Putamen (tissue), 1 donor: Measurements from ENCODE around the gene OR4K13.

Experiments used
- DNase-seq: peaks from one replicate; pipeline ENCODE4 v3.0.0-alpha.2; 2016; ENCODE audit warnings: low spot score

Gene OR4K13, protein sequence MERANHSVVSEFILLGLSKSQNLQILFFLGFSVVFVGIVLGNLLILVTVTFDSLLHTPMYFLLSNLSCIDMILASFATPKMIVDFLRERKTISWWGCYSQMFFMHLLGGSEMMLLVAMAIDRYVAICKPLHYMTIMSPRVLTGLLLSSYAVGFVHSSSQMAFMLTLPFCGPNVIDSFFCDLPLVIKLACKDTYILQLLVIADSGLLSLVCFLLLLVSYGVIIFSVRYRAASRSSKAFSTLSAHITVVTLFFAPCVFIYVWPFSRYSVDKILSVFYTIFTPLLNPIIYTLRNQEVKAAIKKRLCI

DNA sequence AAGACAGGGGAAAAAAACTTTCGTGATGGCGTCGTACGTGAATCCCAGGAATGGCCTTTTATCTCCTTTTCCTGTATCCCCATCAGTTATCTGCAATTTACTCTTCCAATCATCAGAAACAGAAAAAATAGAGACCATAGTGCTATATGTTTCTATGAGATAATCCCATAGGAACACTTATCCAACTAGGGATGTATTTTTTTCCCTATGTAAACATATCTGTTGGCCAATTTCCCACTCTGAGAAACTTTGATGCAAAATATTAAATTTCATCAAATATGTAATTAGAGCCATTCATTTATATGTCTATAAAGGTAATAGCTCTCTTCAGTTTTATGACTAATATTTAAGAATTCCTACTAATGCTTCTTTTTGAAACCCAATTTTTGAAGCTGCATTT, at the start of gene OR4K13:
OR4K13 (minus strand) TSS at position 101 of the 400 bp plus-strand sequence. CDS start 1,280 bp downstream, outside the sequence.
- no peak for DNase-seq

DNA sequence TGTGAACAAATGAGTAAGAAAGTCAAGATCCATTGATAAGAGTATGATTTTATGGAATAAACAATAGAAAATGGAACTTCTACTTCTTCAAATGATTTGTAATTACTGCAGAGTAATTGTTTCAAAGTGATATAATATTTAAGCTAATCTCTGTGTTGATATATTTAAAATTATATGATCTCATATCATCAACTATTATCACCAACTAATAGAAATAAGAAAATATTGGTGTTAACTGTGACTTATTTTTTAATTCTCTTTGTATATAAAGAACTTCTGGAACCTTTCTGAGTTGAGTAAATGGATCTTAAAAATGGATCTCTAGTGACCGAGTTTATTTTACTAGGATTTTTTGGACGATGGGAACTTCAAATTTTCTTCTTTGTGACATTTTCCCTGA, 23.9 kb upstream of the OR4K13 start, which contains the start of gene OR4L1:
OR4L1 (plus strand) TSS at position 301 of the 400 bp plus-strand sequence; CDS start at position 301, 0 bp downstream.
- DNase-seq: no peak

- no peak for DNase-seq
Observed at GRCh38 chr14:20048202-20048601, 12.4 kb upstream of the OR4K13 start.

- DNase-seq: no peak
Observed at GRCh38 chr14:20044243-20044642, 8.4 kb upstream of the OR4K13 start.

DNA sequence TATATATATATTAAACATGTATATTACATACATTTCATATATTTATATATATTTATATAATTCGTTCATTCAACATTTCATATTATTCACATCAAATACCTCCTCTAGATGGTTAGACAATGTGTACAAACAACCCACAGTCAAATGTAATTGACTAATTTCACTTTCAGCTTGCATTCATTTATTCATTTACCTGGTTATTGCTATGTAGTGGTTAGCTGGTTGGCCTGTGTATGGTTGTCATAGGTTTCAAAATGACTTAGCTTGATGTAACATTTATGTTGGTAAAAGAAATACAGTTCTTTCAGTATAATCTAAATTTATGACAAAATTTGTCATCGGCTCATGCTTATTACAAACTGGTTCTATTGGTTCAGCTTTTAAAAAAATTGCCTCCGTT, 389 bp downstream of the OR4K13 start:
- DNase-seq: no peak

DNA sequence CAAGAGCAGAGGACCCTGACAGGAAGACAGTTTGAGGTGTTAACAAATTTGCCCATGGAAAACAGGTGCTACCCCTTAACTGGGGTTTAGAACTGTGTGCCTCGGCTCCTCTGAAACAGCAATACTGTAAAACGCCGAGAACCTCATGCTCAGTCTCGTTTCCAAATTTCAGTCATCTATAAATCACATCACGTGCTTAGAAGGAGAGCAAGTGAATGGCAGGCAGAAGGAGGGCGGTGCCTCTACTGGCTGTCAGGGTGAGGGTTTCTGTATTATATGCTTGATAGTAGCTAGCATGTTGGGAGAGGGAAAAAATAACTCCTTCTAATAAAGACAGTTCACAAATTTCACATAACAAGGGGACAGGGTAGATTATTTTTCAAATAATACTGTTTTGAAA, 4.8 kb downstream of the OR4K13 start:
- DNase-seq: no peak

- DNase-seq: no peak
Observed at GRCh38 chr14:20019257-20019865, 16.5 kb downstream of the OR4K13 start, which contains the start of gene OR4K14. OR4K14 (minus strand) TSS chr14:20019307; CDS start chr14:20015193, 4,114 bp downstream.

DNA sequence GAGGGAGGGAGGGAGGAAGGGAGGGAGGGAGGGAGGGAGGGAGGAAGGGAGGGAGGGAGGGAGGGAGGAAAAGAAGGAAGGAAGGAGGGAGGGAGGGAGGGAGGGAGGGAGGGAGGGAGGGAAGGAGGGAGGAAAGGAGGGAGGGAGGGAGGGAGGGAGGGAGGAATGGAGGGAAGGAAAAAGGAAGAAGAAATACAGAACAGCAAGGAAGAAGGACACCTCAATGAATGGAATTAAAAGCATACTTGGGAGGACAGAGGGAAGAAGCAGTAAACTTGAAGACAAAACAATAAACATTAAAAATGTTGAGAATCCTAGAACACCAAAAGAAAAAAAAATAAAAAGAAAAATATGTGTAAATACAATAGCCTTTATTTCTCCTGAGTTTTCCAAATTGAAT, 27.7 kb downstream of the OR4K13 start:
- no peak for DNase-seq

- no peak for DNase-seq
Observed at GRCh38 chr14:20002319-20002718, 33.5 kb downstream of the OR4K13 start.

DNA sequence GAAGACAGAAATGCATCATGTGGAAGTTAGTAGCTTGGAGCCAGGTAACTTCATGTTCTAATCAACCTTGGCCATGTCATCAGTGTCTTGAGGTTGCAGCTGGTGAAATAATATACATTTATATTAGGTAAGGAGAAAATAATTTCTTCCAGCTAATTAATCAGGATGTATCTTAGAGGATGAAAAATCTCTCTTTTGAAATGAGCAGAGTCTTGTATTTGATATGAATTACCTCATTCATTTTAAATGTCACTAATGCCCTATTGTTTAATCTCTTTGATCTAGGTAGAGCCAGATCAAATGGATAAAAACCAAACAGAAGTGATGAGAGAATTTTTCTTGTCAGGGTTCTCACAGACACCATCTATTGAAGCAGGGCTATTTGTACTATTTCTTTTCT, 34.0 kb downstream of the OR4K13 start, which contains the start of gene OR4Q2:
OR4Q2 (plus strand) TSS at position 301 of the 400 bp plus-strand sequence.
- no peak for DNase-seq

GRCh38 chr14:19993438-19993837, 42.4 kb downstream of the OR4K13 start:
- no peak for DNase-seq
